WTC11 (cell line): Measurements from ENCODE around the gene PRIM2. TPM values are rescaled to one million over a fixed set of nuclear protein-coding genes. Genes with fewer than 3 reads are reported as not detected.
"Not testable (repeated sequence)": the region's sequence is repeated elsewhere in the genome, so short reads cannot be mapped to it uniquely, and the experiment has no call there.

Source experiments
- ATAC-seq: fragments of 200-7000 bp; cut with Tn5 transposase; 2 replicates; pipeline ENCODE4 v1.10.0; 2021; ENCODE audit warnings: mild to moderate bottlenecking, moderate library complexity
- CTCF ChIA-PET: fragments of 300-600 bp; sonication (Branson Sonifier 250); formaldehyde crosslinking; loops from one replicate; lab custom pipeline; 2021; ENCODE audit warnings: antibody characterized with exemption; lab: Charles Lee
- POLR2A ChIA-PET: fragments of 350-600 bp; sonication (Branson Sonifier 250); formaldehyde crosslinking; loops from one replicate; lab custom pipeline; 2021; ENCODE audit warnings: antibody characterized with exemption; lab: Charles Lee
- DNase-seq: peaks from one replicate; pipeline ENCODE4 v3.0.0; 2021; ENCODE audit warnings: low spot score
- H3K27ac Mint-ChIP-seq: 2 replicates; pipeline ENCODE4 v1.8.0; 2021; ENCODE audit warnings: mixed read lengths
- H3K27me3 Mint-ChIP-seq: 2 replicates; pipeline ENCODE4 v1.8.0; 2021; ENCODE audit warnings: low read depth, mild to moderate bottlenecking, moderate library complexity, mixed read lengths
- H3K36me3 Mint-ChIP-seq: 2 replicates; pipeline ENCODE4 v1.8.0; 2021; ENCODE audit warnings: mixed read lengths
- H3K4me1 Mint-ChIP-seq: 2 replicates; pipeline ENCODE4 v1.8.0; 2022; ENCODE audit warnings: mixed read lengths
- H3K4me3 Mint-ChIP-seq: 2 replicates; pipeline ENCODE4 v1.8.0; 2021; ENCODE audit warnings: mild to moderate bottlenecking, moderate library complexity, mixed read lengths
- H3K9me3 Mint-ChIP-seq: 2 replicates; pipeline ENCODE4 v1.8.0; 2021; ENCODE audit warnings: mixed read lengths
- ATF1 ChIP-seq: sonication (generic); formaldehyde crosslinking; IDR thresholded peaks from 2 replicates; pipeline ENCODE4 v1.8.1; 2023; ENCODE audit warnings: mild to moderate bottlenecking, moderate library complexity, missing genetic modification reagents
- CBFB ChIP-seq: sonication (generic); formaldehyde crosslinking; IDR thresholded peaks from 2 replicates; pipeline ENCODE4 v1.8.1; 2022; ENCODE audit warnings: mild to moderate bottlenecking, low read depth, missing genetic modification reagents
- E2F5 ChIP-seq: sonication (generic); formaldehyde crosslinking; IDR thresholded peaks from 2 replicates; pipeline ENCODE4 v1.8.1; 2022; ENCODE audit warnings: mild to moderate bottlenecking, moderate library complexity, missing genetic modification reagents
- FOXK1 ChIP-seq: sonication (generic); formaldehyde crosslinking; IDR thresholded peaks from 2 replicates; pipeline ENCODE4 v1.8.0; 2022; ENCODE audit warnings: mild to moderate bottlenecking, moderate library complexity, missing genetic modification reagents
- FOXP1 ChIP-seq: sonication (generic); formaldehyde crosslinking; IDR thresholded peaks from 2 replicates; pipeline ENCODE4 v1.8.0; 2022; ENCODE audit warnings: missing genetic modification reagents, mild to moderate bottlenecking, moderate library complexity, borderline replicate concordance
- GABPB1 ChIP-seq: sonication (generic); formaldehyde crosslinking; IDR thresholded peaks from 2 replicates; pipeline ENCODE4 v1.8.1; 2023; ENCODE audit warnings: mild to moderate bottlenecking, missing genetic modification reagents
- KAT7 ChIP-seq: sonication (generic); formaldehyde crosslinking; IDR thresholded peaks from 2 replicates; pipeline ENCODE4 v1.8.1; 2023; ENCODE audit warnings: missing genetic modification reagents, mild to moderate bottlenecking, borderline replicate concordance
- MYBL2 ChIP-seq: sonication (generic); formaldehyde crosslinking; IDR thresholded peaks from 2 replicates; pipeline ENCODE4 v1.8.1; 2023; ENCODE audit warnings: mild to moderate bottlenecking, moderate library complexity, missing genetic modification reagents
- NR2C2 ChIP-seq: sonication (generic); formaldehyde crosslinking; IDR thresholded peaks from 2 replicates; pipeline ENCODE4 v1.8.0; 2022; ENCODE audit warnings: mild to moderate bottlenecking, missing genetic modification reagents
- SMAD4 ChIP-seq: sonication (generic); formaldehyde crosslinking; IDR thresholded peaks from 2 replicates; pipeline ENCODE4 v1.8.0; 2022; ENCODE audit warnings: mild to moderate bottlenecking, missing genetic modification reagents
- SOX15 ChIP-seq: fragments of 250-450 bp; sonication (Bioruptor Pico); IDR thresholded peaks from 2 replicates; pipeline ENCODE4 v1.9.0; 2021; ENCODE audit warnings: mild to moderate bottlenecking
- ZNF219 ChIP-seq: sonication (generic); formaldehyde crosslinking; IDR thresholded peaks from 2 replicates; pipeline ENCODE4 v1.8.0; 2023; ENCODE audit warnings: missing genetic modification reagents, mild to moderate bottlenecking, borderline replicate concordance
- ZNF232 ChIP-seq: sonication (generic); formaldehyde crosslinking; IDR thresholded peaks from 2 replicates; pipeline ENCODE4 v1.8.0; 2022; ENCODE audit warnings: mild to moderate bottlenecking, missing genetic modification reagents
- ZNF423 ChIP-seq: fragments of 250-450 bp; sonication (Bioruptor Pico); IDR thresholded peaks from 2 replicates; pipeline ENCODE4 v2.1.2; 2022; ENCODE audit warnings: mild to moderate bottlenecking, moderate library complexity
- ZNF671 ChIP-seq: fragments of 250-450 bp; sonication (Bioruptor Pico); IDR thresholded peaks from 2 replicates; pipeline ENCODE4 v1.8.0; 2021; ENCODE audit warnings: mild to moderate bottlenecking
- total RNA-seq: library from RNA; stranded (reverse); gene quantifications from 3 replicates; pipeline ENCODE4 v1.2.3, GENCODE V29; 2021
- TF ChIP-seq, protein P1 (sequence below): fragments of 250-450 bp; sonication (Bioruptor Pico); IDR thresholded peaks from 2 replicates; pipeline ENCODE4 v1.8.0; 2021; ENCODE audit warnings: mild to moderate bottlenecking
- TF ChIP-seq, protein P2 (sequence below): sonication (generic); formaldehyde crosslinking; IDR thresholded peaks from 2 replicates; pipeline ENCODE4 v1.8.1; 2022; ENCODE audit warnings: low read depth, missing genetic modification reagents, borderline replicate concordance
- TF ChIP-seq, protein P3 (sequence below): sonication (generic); formaldehyde crosslinking; conservative IDR thresholded peaks from 2 replicates; pipeline ENCODE4 v1.8.1; 2023; ENCODE audit warnings: mild to moderate bottlenecking, low read depth, missing genetic modification reagents, moderate library complexity

Gene PRIM2
- total RNA-seq, 1 experiment from 2014 or later = 42.2 TPM

DNA sequence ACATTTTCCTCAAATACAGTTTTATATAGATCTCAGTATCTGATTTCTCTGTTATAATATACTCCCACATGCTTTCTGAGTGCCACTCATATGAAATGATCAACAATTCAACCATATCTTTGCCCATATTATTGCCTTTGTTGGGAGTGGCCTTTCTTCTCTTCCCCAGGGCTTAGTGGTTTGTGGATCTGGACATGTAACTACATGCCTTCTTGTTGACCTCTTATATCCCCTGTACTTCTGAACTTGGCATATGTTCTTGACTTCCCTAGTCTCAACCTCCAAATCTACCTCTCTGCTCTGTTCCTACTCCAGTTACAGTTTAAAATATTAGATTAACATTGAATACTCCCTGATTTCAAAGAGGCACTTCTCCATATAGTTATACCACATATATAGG, 34.3 kb upstream of the PRIM2 start:
- H3K4me1 Mint-ChIP-seq = peaks cover 5% of the 10 kb centered on the region; the same call in 1 of the 2 replicates
- POLR2A ChIA-PET = no interaction called here
- DNase-seq = no peak
- no peak overlapping the region for H3K4me3 Mint-ChIP-seq
- H3K36me3 Mint-ChIP-seq = no peaks in the 10 kb centered on the region
- no peak for TF ChIP-seq KAT7 (CRISPR knock-in tag)
- TF ChIP-seq, all 79 proteins: peak for 0
- CTCF ChIA-PET = no interaction called here
- H3K9me3 Mint-ChIP-seq = peaks cover 10% of the 10 kb centered on the region
- H3K27me3 Mint-ChIP-seq = no peaks in the 10 kb centered on the region
- no peak for ATAC-seq
- no peak overlapping the region for H3K27ac Mint-ChIP-seq

DNA sequence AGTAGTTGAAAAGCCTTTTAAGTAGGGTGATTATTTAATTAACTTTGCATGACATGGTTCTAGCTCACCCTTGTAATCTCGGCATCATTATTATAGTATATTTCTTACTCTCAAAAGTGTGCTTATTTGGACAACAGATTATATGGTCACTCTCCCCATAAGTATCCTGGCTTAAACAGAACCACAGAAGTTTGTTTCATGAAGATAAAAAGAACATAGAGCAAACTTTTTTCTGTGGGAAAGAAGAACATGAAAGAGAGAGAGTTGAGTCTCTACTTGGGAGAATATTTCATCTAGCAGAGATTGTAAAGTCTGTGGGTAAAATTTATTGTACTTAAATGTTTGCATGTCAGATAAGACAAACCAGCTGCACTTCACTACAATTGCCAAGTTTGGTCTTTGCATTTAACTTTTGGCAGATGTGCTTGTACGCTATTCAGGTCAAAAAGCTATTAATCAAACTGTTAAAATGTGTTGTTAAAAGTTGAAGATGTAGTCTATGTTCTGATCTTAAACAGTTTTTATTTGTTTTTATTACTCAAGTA, 33.4 kb upstream of the PRIM2 start:
- Mint-ChIP-seq H3K36me3 (no peaks in the 10 kb centered on the region), H3K4me1 (peaks cover 12% of the 10 kb centered on the region), H3K27me3 (no peaks in the 10 kb centered on the region), H3K4me3 (no peak overlapping the region), H3K27ac (no peak overlapping the region), H3K9me3 (peaks cover 10% of the 10 kb centered on the region)
- ChIA-PET POLR2A (no interaction called here), CTCF (no interaction called here)
- ATAC-seq (no peak), DNase-seq (no peak)
- TF ChIP-seq, protein P1, sequence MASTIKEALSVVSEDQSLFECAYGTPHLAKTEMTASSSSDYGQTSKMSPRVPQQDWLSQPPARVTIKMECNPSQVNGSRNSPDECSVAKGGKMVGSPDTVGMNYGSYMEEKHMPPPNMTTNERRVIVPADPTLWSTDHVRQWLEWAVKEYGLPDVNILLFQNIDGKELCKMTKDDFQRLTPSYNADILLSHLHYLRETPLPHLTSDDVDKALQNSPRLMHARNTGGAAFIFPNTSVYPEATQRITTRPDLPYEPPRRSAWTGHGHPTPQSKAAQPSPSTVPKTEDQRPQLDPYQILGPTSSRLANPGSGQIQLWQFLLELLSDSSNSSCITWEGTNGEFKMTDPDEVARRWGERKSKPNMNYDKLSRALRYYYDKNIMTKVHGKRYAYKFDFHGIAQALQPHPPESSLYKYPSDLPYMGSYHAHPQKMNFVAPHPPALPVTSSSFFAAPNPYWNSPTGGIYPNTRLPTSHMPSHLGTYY = no peak
- TF ChIP-seq ZNF423 (CRISPR knock-in tag) = no peak
- TF ChIP-seq, protein P2, sequence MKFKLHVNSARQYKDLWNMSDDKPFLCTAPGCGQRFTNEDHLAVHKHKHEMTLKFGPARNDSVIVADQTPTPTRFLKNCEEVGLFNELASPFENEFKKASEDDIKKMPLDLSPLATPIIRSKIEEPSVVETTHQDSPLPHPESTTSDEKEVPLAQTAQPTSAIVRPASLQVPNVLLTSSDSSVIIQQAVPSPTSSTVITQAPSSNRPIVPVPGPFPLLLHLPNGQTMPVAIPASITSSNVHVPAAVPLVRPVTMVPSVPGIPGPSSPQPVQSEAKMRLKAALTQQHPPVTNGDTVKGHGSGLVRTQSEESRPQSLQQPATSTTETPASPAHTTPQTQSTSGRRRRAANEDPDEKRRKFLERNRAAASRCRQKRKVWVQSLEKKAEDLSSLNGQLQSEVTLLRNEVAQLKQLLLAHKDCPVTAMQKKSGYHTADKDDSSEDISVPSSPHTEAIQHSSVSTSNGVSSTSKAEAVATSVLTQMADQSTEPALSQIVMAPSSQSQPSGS (CRISPR knock-in tag) = no peak
- TF ChIP-seq SOX15 (CRISPR knock-in tag) = no peak
- TF ChIP-seq FOXK1 = no peak
- no peak for TF ChIP-seq NR2C2
- TF ChIP-seq ZNF219 (CRISPR knock-in tag) = no peak
- no peak for TF ChIP-seq ATF1 (CRISPR knock-in tag)
- TF ChIP-seq ZNF232 = no peak
- TF ChIP-seq SMAD4 = no peak
- no peak for TF ChIP-seq MYBL2
- TF ChIP-seq ZNF671 = no peak

GRCh38 chr6:57288136-57288535, 29.3 kb upstream of the PRIM2 start:
- ATAC-seq (peak; percentile 98), DNase-seq (peak; percentile 38)
- peaks cover 13% of the 10 kb centered on the region for H3K4me1 Mint-ChIP-seq
- not testable (repeated sequence) for H3K27ac Mint-ChIP-seq, H3K9me3 Mint-ChIP-seq, H3K4me3 Mint-ChIP-seq, H3K36me3 Mint-ChIP-seq, H3K27me3 Mint-ChIP-seq
- CTCF ChIA-PET = interaction anchor here (0.7 to 0.9 kb wide), 3 partner anchors 26 to 384 kb away, joined by 3 to 4 read pairs (median 3); partner anchors contain the start of gene PRIM2
- POLR2A ChIA-PET = interaction anchor here (1.5 kb wide), 1 partner anchor 66 kb away, joined by 4 read pairs; the partner anchor contains the start of gene RAB23

- DNase-seq, H3K36me3 Mint-ChIP-seq, CTCF ChIA-PET, H3K27me3 Mint-ChIP-seq, POLR2A ChIA-PET, ATAC-seq, H3K4me1 Mint-ChIP-seq, H3K9me3 Mint-ChIP-seq, H3K4me3 Mint-ChIP-seq, H3K27ac Mint-ChIP-seq: not testable (repeated sequence)
These were observed 24.0 kb upstream of the PRIM2 start for GRCh38 chr6:57293472-57293871.

DNA sequence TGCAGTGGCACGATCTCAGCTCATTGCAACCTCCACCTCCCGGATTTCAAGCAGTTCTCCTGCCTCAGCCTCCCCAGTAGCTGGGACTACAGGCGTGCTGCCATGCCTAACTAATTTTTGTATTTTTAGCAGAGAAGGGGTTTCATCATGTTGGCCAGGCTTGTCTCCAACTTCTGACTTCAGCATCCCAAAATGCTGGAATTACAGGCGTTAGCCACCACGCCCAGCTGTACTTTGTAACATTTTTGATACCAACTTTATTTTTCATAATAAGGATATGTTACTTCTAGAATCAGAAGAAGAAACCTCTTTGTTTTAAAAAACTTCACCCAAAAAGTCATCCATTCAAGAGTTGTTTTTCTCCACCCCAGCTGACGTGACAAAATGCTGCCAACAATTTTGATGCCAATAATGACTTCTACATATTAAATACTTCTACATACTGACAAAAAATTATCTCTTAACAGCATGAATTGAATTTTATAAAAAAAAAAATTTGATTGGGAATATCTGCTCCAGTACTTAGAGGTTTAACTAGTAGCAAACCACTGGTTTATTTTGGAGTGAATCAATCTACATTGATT, 22.5 kb upstream of the PRIM2 start:
- POLR2A ChIA-PET = no interaction called here
- Mint-ChIP-seq H3K27ac (no peak overlapping the region), H3K27me3 (no peaks in the 10 kb centered on the region; the same call in none of the 2 replicates), H3K4me3 (no peak overlapping the region), H3K9me3 (no peaks in the 10 kb centered on the region), H3K36me3 (no peaks in the 10 kb centered on the region), H3K4me1 (no peaks in the 10 kb centered on the region)
- CTCF ChIA-PET = interaction anchor here (0.7 kb wide), 1 partner anchor 391 kb away, joined by 3 read pairs; no protein-coding TSS in a partner anchor
- no peak for ATAC-seq
- DNase-seq = no peak
- TF ChIP-seq FOXP1 = no peak
- no peak for TF ChIP-seq CBFB (CRISPR knock-in tag)
- TF ChIP-seq E2F5 (CRISPR knock-in tag) = no peak
- no peak for TF ChIP-seq ZNF423 (CRISPR knock-in tag)
- TF ChIP-seq, protein P3, sequence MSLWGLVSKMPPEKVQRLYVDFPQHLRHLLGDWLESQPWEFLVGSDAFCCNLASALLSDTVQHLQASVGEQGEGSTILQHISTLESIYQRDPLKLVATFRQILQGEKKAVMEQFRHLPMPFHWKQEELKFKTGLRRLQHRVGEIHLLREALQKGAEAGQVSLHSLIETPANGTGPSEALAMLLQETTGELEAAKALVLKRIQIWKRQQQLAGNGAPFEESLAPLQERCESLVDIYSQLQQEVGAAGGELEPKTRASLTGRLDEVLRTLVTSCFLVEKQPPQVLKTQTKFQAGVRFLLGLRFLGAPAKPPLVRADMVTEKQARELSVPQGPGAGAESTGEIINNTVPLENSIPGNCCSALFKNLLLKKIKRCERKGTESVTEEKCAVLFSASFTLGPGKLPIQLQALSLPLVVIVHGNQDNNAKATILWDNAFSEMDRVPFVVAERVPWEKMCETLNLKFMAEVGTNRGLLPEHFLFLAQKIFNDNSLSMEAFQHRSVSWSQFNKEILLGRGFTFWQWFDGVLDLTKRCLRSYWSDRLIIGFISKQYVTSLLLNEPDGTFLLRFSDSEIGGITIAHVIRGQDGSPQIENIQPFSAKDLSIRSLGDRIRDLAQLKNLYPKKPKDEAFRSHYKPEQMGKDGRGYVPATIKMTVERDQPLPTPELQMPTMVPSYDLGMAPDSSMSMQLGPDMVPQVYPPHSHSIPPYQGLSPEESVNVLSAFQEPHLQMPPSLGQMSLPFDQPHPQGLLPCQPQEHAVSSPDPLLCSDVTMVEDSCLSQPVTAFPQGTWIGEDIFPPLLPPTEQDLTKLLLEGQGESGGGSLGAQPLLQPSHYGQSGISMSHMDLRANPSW = no peak
- no peak for TF ChIP-seq GABPB1
- TF ChIP-seq ZNF219 (CRISPR knock-in tag) = no peak
